Prostate gland (tissue), 2 donors: ENCODE data around the gene NUAK2. TPM values are rescaled to one million over a fixed set of nuclear protein-coding genes. Genes with fewer than 3 reads are reported as not detected.
"Not testable (repeated sequence)": the region's sequence is repeated elsewhere in the genome, so short reads cannot be mapped to it uniquely, and the experiment has no call there.

Experiments used
- DNase-seq: peaks from one replicate; pipeline ENCODE4 v3.0.0-alpha.2; 2019; ENCODE audit warnings: low spot score
- H3K27ac ChIP-seq, 2 donors: fragments of 200-600 bp; sonication (generic); 2 replicates each; pipeline ENCODE4 v1.5.1; 2017 to 2019
- H3K27me3 ChIP-seq: fragments of 200-600 bp; sonication (generic); replicated peaks from 2 replicates; pipeline ENCODE4 v1.5.1; 2019; ENCODE audit not compliant: insufficient read depth
- H3K36me3 ChIP-seq, 2 donors: fragments of 200-600 bp; sonication (generic); 1 replicate in 1 of 2; 2 replicates in 1 of 2; pipeline versions ENCODE4 v1.5.1 to v1.8.1; 2017 to 2019
- H3K4me1 ChIP-seq: fragments of 200-600 bp; sonication (generic); replicated peaks from 2 replicates; pipeline ENCODE4 v1.5.1; 2019
- H3K4me3 ChIP-seq, 2 donors: fragments of 200-600 bp; sonication (generic); 2 replicates each; pipeline ENCODE4 v1.5.1; 2017 to 2019
- H3K9me3 ChIP-seq: fragments of 200-600 bp; sonication (generic); 2 replicates; pipeline ENCODE4 v1.5.1; 2017
- POLR2A ChIP-seq: fragments of 450-650 bp; IDR thresholded peaks from one replicate; pipeline ENCODE4 v1.6.1; 2016; ENCODE audit warnings: antibody characterized with exemption, mild to moderate bottlenecking
- POLR2AphosphoS5 ChIP-seq: sonication (generic); formaldehyde crosslinking; IDR thresholded peaks from one replicate; pipeline ENCODE4 v1.6.1; 2017; ENCODE audit warnings: antibody characterized with exemption
- WGBS: methylation state at CpG from one replicate; pipeline ENCODE4 v1.1.5; 2018; 5-methylcytosine and 5-hydroxymethylcytosine counted together
- intact Hi-C: fragments of 100-400 bp; cut with DNase I; formaldehyde crosslinking; loops from one replicate; pipeline ENCODE4 v1.14.2; 2022
- total RNA-seq, 2 donors: library from RNA; depleted of rRNA; stranded (reverse); fragments of >200 nt; gene quantifications; one replicate each; pipeline ENCODE4 v1.1.0, GENCODE V29; 2016
- TF ChIP-seq, protein P1 (sequence below), 4 experiments: fragments of 200-600 bp in 2 of 4; fragments of 450-650 bp in 2 of 4; sonication (generic) in 2 of 4; IDR thresholded peaks; 1 replicate in 3 of 4; 2 replicates in 1 of 4; pipeline ENCODE4 v1.5.1; 2016 to 2019; ENCODE audit warnings: antibody characterized with exemption in 4 of 4, mild to moderate bottlenecking in 2 of 4, moderate library complexity in 2 of 4

The NUAK2 gene
- total RNA-seq, 2 donors from 2014 or later = 3.7 to 20.0 TPM

DNA sequence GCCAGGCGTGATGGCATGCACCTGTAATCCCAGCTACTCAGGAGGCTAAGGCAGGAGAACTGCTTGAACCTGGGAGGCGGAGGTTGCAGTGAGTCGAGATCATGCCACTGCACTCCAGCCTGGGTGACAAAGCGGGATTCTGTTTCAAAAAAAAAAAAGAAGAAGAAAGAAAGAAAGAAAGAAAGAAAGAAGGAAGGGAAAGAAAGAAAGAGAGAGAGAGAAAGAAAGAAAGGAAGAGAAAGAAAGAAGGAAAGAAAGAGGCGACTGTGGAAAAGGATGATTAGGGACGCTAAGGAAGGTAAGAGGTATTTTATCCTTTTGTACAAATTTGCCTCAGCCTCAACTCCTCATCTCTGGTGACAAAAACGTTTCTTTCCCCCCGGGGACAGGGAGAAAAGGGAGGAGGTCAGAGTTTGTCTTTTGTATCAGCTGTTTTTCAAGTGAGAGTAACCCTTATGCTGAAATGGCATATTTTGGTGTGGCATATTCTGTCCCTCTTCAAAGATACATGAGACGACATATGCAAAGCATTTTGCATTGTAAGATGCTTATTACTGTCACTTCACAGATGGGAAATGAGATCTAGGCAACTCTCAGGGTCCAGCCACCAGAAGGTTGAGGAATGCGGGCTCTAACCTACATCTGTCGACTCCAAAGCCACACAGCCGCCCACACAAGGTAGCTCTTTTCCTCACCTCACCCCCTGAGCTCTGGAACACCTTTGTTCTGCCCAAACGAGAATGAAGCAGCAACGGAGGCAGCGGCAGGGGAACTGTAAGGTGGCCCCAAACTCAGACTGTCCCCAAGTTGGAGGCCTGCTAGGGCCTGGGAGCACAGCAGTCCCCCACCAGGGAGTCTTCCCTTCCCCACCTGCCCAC, 38.0 kb downstream of the NUAK2 start:
- Histone ChIP-seq H3K4me3 (no peak overlapping the region), H3K27ac (no peak overlapping the region), H3K27me3 (no peaks in the 10 kb centered on the region), H3K36me3 (no peaks in the 10 kb centered on the region), H3K4me1 (no peaks in the 10 kb centered on the region), H3K9me3 (no peaks in the 10 kb centered on the region)
- DNase-seq = no peak
- WGBS = 77% methylated on average over 15 of the region's 15 CpGs
- TF ChIP-seq, protein P1, sequence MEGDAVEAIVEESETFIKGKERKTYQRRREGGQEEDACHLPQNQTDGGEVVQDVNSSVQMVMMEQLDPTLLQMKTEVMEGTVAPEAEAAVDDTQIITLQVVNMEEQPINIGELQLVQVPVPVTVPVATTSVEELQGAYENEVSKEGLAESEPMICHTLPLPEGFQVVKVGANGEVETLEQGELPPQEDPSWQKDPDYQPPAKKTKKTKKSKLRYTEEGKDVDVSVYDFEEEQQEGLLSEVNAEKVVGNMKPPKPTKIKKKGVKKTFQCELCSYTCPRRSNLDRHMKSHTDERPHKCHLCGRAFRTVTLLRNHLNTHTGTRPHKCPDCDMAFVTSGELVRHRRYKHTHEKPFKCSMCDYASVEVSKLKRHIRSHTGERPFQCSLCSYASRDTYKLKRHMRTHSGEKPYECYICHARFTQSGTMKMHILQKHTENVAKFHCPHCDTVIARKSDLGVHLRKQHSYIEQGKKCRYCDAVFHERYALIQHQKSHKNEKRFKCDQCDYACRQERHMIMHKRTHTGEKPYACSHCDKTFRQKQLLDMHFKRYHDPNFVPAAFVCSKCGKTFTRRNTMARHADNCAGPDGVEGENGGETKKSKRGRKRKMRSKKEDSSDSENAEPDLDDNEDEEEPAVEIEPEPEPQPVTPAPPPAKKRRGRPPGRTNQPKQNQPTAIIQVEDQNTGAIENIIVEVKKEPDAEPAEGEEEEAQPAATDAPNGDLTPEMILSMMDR (IDR thresholded peaks at IDR 0.05) = no peak
- TF ChIP-seq POLR2AphosphoS5 = no peak
- no peak for TF ChIP-seq POLR2A
- intact Hi-C loops = no loop called here

DNA sequence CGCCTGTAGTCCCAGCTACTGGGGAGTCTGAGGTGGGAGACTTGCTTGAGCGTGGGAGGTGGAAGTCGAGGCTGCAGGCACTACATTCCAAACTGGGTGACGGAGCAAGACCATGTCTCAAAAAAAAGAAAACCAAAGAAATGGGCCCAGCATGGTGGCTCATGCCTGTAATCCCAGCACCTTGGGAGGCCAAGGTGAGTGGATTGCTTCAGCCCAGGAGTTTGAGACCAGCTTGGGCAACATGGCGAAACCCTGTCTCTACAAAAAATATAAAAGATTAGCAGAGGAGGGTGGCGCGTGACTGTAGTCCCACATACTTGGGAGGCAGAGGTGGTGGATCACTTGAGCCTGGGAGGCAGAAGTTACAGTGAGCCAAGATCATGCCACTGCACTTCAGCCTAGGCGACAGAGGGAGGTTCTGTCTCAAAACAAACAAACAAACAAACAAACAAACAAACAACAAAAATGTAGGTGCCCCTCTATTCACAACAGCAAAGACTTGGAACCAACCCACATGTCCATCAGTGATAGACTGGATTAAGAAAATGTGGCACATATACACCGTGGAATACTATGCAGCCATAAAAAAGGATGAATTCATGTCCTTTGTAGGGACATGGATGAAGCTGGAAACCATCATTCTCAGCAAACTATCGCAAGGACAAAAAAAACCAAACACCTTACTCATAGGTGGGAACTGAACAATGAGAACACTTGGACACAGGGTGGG, 40.7 kb downstream of the NUAK2 start:
- H3K36me3 ChIP-seq, H3K9me3 ChIP-seq, H3K4me1 ChIP-seq, H3K27ac ChIP-seq, intact Hi-C loops, H3K27me3 ChIP-seq, DNase-seq, H3K4me3 ChIP-seq: not testable (repeated sequence)
- WGBS = 92% methylated on average over 10 of the region's 10 CpGs

DNA sequence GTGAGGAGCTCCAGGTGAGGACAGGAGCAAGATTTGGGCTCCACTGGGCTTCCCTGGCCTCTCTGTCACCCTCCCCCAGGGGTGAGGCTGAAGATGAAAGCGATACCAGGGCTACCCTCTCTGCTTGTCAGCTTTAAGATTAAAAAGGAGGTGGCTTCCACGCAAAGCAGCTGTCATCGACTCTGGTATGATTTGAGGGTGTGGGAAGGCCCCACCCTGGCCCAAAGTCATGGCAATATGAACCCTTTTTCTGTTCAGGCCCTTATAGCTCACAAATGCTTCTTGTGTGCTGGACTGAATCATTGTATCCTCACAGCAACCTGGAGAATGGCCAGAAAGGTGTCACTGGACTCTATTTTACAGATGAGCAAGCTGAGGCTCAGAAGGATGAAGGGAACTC, 41.6 kb downstream of the NUAK2 start:
- Histone ChIP-seq H3K36me3 (no peaks in the 10 kb centered on the region), H3K27ac (no peak overlapping the region), H3K4me1 (no peaks in the 10 kb centered on the region), H3K27me3 (no peaks in the 10 kb centered on the region), H3K9me3 (no peaks in the 10 kb centered on the region), H3K4me3 (no peak overlapping the region)
- 84% methylated on average over 3 of the region's 3 CpGs for WGBS
- intact Hi-C loops = loop anchor here (10.0 kb wide), 1 partner anchor 245 kb away; no protein-coding TSS in a partner anchor
- DNase-seq = no peak
- TF ChIP-seq, protein P1 (IDR thresholded peaks at IDR 0.05) = no peak
- TF ChIP-seq POLR2AphosphoS5 = no peak
- no peak for TF ChIP-seq POLR2A

DNA sequence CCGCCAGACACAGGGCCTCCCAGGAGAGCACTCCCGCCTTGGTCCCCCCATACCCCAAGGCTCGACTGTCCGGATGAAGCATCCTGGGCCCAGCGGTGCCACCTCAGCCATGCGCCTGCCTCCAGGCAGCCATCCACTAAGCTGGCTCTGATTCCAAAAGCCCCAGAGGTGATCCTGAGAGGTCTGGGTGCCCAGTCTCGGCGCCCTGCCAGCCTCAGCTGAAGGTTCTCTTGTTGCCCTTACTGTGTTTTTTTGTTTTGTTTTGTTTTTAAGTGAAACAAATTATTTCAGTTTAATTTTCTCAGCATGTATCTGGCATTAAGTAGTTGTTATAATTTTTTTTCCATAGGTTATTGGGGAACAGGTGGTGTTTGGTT, 44.9 kb downstream of the NUAK2 start:
- Histone ChIP-seq H3K4me3 (no peak overlapping the region), H3K27me3 (no peaks in the 10 kb centered on the region), H3K36me3 (no peaks in the 10 kb centered on the region), H3K9me3 (no peaks in the 10 kb centered on the region), H3K4me1 (no peaks in the 10 kb centered on the region), H3K27ac (no peak overlapping the region)
- TF ChIP-seq POLR2AphosphoS5 = no peak
- TF ChIP-seq POLR2A = no peak
- intact Hi-C loops = loop anchor here (10.0 kb wide), 1 partner anchor 248 kb away; no protein-coding TSS in a partner anchor
- DNase-seq = no peak
- WGBS = 38% methylated on average over 5 of the region's 8 CpGs

DNA sequence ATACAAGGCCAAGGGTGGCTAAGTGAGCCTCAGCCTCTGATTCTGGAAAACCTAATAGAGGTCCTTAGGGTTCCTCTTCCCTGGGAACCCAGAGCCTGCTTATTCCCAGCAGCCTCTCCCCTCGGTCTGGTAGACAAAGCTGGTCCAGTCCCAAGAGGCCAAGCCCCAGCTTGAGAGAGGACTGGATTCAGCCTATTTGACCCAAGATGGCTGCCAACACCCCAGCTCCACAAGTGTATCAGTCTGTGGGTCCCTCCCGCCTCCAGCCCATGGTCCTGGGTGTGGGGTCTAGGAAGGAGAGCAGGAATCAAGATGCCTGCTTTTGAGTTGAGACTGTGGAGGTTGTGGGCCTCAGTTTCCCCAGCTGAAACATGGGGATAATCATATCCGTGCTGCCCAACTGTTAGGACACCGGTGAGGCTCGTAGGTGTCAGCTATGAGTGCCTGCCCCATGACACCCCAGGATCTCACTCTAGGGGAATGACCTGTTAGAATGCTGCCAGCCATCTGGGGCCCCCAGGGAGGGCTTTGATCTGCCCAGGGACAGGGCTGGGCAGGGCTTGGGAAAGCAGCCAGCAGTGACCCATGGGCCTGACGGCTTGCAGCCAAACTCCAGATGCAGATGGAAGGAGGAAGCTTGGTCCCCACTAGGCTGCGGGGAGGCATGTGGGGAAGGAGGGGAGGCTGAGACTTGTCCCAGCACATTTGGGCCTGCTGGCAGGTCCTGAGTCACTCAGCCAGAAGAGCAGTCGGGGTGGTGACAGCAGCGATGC, 45.4 kb downstream of the NUAK2 start:
- no peak overlapping the region for H3K4me3 ChIP-seq
- H3K36me3 ChIP-seq = no peaks in the 10 kb centered on the region
- DNase-seq = no peak
- no peaks in the 10 kb centered on the region for H3K4me1 ChIP-seq
- no peaks in the 10 kb centered on the region for H3K9me3 ChIP-seq
- WGBS = 70% methylated on average over 9 of the region's 9 CpGs
- intact Hi-C loops = loop anchor here (10.0 kb wide), 1 partner anchor 249 kb away; no protein-coding TSS in a partner anchor
- no peaks in the 10 kb centered on the region for H3K27me3 ChIP-seq
- no peak overlapping the region for H3K27ac ChIP-seq
- TF ChIP-seq POLR2A = no peak
- TF ChIP-seq, protein P1 (IDR thresholded peaks at IDR 0.05) = no peak
